ENCODE measurements around the gene TNFSF13.
"Not testable (repeated sequence)": the region's sequence is repeated elsewhere in the genome, so short reads cannot be mapped to it uniquely, and the experiment has no call there.

Gene TNFSF13

DNA sequence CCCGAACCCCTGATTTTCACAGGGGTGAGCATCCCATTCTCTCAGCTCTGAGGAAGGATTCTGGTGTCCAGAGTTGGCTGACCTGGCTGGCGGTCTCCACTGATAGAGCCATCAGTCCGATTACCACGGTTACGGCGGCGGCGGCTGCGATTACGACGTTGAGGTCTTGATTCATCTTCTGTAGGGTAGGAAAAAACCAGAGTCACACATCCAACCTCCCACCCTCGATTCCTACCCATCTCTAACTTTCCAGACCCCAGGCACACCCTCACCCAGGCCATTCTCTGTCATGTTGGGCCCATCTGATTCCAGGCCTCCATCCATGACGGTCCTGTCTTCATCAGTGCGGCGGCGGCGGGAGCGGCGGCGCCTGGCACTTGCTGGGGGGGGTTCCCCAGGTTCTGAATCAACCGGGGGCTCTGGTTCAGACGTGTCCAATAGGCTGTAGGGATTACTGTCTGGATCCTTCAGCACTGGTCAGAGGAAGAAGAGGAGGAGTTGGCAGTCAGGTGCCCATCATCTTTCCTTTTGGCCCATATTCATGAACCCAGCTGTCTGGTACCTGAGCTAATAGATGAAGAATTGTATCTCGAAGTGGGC, 34.0 kb downstream of the TNFSF13 start:
- DNase-seq, result no peak

DNA sequence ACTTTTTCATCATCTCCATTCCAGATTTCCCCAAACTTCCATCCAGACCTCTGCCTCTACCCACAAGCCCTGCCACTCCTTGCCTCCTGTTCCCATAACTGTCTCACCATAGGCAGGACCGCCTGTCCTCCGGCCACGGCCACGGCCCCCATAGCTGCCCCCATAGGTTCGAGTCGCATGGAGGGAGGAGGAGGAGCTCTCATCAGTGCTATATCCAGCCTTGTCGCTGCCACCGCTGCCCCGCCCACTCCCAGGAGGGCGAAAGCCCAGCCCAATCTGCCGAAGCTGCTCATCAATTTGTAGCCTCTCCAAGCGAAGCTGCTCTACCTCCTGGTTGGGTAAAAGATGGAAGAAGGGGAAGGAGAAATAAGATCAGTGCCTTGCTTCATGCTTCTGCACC, 34.7 kb downstream of the TNFSF13 start:
- no peak for DNase-seq

DNA sequence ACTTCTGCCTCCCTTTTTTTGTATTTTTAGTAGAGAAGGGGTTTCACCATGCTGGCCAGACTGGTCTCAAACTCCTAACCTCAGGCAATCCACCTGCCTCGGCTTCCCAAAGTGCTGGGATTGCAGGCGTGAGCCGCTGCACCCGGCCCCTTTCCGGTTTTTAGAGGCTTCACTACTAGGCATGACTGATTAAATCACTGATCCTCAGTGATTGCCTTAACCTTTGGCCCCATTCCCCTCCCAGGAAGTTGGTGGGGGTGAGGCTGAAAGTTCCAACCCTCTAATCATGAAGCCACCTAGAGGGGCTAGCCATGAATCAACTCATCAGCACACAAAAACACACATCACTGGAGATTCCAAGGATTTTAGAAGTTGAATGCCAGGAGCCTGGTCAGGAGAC, 39.0 kb downstream of the TNFSF13 start:
- DNase-seq, result not testable (repeated sequence)

DNA sequence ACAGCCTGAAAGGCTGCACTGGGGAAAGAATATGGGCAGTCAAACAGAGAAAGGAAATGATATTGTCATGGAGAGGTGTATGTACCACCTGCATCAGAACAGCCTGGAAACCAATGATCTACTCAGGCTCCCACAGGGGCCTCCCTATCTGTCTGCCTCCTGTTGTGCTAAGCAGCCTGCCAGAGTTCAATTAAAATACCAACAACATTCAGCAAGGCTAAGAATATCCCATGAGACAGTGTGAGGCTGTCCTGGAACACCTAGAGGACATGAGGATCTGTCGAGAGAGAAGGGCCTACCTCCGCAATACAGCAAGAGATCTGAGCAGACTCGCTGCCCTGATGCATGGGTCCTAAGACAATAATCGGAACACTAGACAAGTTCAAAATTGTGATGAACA, 47.7 kb downstream of the TNFSF13 start:
- DNase-seq, result no peak

DNA sequence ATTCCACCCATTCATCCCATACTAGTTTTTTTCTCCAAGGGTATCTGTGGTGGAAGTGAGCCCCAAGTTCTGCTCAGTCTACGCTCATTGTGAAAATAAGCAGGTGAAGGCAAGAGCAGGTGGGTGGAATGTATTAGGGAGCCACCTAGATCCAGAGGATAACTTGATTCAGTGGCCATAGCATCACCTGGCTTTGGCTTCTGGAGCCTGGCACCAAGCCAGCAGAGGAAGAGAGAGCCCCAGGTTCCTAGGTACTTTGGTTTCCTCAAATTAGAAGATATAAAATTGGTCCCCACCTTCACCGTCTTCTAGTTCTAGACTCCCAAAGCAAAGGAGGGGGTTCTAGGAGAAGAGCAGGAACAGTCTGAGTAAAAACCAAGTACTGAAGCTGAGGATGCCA, 52.1 kb downstream of the TNFSF13 start:
- DNase-seq, result no peak
